Keratinocyte (primary cell): Measurements from ENCODE around the gene DESI1.

Experiments used
- EZH2 ChIP-seq: IDR thresholded peaks from one replicate; pipeline ENCODE4 v1.6.1; 2012; ENCODE audit warnings: inconsistent platforms, mild to moderate bottlenecking, low read length, moderate library complexity
- TF ChIP-seq, protein P1 (sequence below), 3 experiments: IDR thresholded peaks in 1 of 3; conservative IDR thresholded peaks in 1 of 3; optimal IDR thresholded peaks in 1 of 3; 2 replicates in 2 of 3; 3 replicates in 1 of 3; pipeline versions ENCODE3 to v1.5.1; 2011; ENCODE audit warnings: low read length in 3 of 3, mild to moderate bottlenecking in 3 of 3, moderate library complexity in 2 of 3, control low read depth in 1 of 3, inconsistent platforms in 1 of 3; ENCODE audit not compliant: insufficient read depth in 2 of 3; ENCODE audit errors: extremely low read depth in 1 of 3

DNA sequence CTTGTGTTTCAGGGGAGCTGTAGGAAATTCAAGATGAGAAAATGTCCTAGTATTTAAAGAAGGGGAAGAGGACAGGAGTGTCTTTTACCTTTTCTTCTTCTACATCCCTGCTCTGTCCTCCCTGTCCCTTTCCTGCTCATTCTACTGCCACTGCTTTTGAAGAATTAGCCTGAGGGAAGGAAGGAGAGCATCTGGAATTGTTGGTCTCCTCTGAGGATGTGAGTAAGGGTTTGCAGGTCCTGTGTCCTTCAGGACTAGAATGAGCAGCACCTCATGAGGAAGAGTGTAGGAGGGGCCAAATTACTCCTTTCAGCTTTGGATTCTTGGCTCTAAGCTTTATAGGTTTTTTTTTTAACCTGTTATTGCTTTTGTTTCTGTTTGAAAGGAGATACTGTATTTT is 43.6 kb upstream of the DESI1 start:
- TF ChIP-seq, protein P1, sequence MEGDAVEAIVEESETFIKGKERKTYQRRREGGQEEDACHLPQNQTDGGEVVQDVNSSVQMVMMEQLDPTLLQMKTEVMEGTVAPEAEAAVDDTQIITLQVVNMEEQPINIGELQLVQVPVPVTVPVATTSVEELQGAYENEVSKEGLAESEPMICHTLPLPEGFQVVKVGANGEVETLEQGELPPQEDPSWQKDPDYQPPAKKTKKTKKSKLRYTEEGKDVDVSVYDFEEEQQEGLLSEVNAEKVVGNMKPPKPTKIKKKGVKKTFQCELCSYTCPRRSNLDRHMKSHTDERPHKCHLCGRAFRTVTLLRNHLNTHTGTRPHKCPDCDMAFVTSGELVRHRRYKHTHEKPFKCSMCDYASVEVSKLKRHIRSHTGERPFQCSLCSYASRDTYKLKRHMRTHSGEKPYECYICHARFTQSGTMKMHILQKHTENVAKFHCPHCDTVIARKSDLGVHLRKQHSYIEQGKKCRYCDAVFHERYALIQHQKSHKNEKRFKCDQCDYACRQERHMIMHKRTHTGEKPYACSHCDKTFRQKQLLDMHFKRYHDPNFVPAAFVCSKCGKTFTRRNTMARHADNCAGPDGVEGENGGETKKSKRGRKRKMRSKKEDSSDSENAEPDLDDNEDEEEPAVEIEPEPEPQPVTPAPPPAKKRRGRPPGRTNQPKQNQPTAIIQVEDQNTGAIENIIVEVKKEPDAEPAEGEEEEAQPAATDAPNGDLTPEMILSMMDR (optimal IDR thresholded peaks at IDR 0.05 in 1 of 3, IDR thresholded peaks at IDR 0.05 in 1 of 3, conservative IDR thresholded peaks at IDR 0.05 in 1 of 3; ENCODE audit: extremely low read depth in 1 of 3, insufficient read depth in 2 of 3, low read length in 3 of 3), result no peak
- TF ChIP-seq EZH2, result no peak
